ENCODE measurements around the gene FREY1. TPM values are rescaled to one million over a fixed set of nuclear protein-coding genes. Genes with fewer than 3 reads are reported as not detected.

The FREY1 gene
- total and polyA plus RNA-seq, 8 donors = 0.33 to 9.9 (median 3.6) TPM; not detected in 4

DNA sequence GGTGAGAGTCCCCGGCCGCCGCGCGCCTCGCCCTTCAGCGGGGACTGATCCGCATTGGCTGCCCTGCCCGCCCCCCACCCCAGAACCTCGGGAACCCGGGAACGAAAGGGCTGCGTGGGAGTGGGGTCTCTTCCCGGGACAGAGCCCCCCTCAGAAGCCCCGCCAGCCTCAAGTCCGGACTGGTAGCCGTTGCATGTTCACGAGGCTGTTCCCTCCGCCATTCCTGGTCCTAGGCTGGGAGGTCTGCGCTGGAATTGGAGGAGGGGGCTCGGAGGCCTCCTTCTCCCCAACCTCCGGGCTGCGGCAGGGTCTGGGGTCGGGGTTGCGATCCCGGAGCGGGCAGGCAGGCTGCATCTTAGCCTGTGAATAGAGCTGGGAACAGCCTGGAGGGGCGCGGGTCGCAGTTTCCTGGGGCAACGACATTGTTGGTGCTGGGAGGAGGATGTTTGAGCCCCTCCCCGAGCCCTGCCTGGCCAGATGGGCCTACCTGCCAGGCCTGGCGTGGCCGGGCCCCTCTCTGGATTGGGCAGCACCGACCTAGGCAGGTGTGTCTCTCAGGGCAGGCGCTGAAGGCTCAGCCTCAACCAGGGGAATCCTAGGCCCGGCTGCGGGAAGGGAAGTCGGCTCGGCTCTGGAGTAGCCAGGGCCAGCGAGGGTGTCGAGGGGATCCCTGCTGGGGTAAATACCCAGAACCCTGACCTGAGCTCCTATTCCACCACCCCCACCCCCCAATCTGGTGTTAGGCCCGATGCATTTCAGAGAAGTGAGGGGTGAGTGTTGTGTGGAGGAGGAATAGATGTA is 20.9 kb downstream of the FREY1 start:
- no peaks in the 10 kb centered on the region for H3K9me3 ChIP-seq
- WGBS, 5 donors = 14 to 27% (median 18%) methylated on average over 13 to 43 of the region's 43 CpGs
- peak in 1 of 2 donors; percentile 41 for DNase-seq

GRCh38 chr11:45885274-45885920 is 21.7 kb downstream of the FREY1 start, which contains the start of gene MAPK8IP1:
Gene MAPK8IP1 (plus strand): TSS chr11:45885651. CDS start chr11:45885821, 170 bp downstream.
- Histone ChIP-seq H3K4me1 (peaks cover 8 to 35% (median 12%) of the 10 kb centered on the region in 4 donors), H3K27ac (peak within 1 kb of the TSS in 1 of 5 donors; percentile 42), H3K36me3 (peaks cover 22 to 33% (median 25%) of the 10 kb centered on the region in 4 donors), H3K4me3 (peak within 1 kb of the TSS; percentile 49 to 65 (median 60)), H3K9me3 (no peaks in the 10 kb centered on the region), H3K27me3 (peaks cover 0 to 10% (median 0%) of the 10 kb centered on the region in 3 donors)
- TF ChIP-seq EP300 (IDR thresholded peaks at IDR 0.05) = no peak
- peak in 1 of 3 donors; percentile 16 for TF ChIP-seq POLR2AphosphoS5 (IDR thresholded peaks at IDR 0.05)
- WGBS, 5 donors = 1 to 4% (median 2%) methylated on average over 23 to 73 of the region's 73 CpGs
- intact Hi-C loops (cut with DNase I; ENCODE audit: low total_unique reads) = no loop called here
- peak; percentile 62 to 84 for DNase-seq

More for the DNA sequence above, 20.9 kb downstream of the FREY1 start:
- peaks cover 8 to 28% (median 12%) of the 10 kb centered on the region in 4 donors for H3K4me1 ChIP-seq
- peak overlapping the region in 1 of 5 donors; percentile 42 for H3K27ac ChIP-seq
- intact Hi-C loops (cut with DNase I; ENCODE audit: low total_unique reads) = no loop called here
- TF ChIP-seq POLR2A (IDR thresholded peaks at IDR 0.05) = no peak
- TF ChIP-seq EP300 (IDR thresholded peaks at IDR 0.05) = no peak
- TF ChIP-seq CTCF (IDR thresholded peaks at IDR 0.05) = no peak
- no peak for TF ChIP-seq POLR2AphosphoS5 (IDR thresholded peaks at IDR 0.05)
- peaks cover 0 to 10% (median 0%) of the 10 kb centered on the region in 3 donors for H3K27me3 ChIP-seq
- peaks cover 14 to 26% (median 18%) of the 10 kb centered on the region in 4 donors for H3K36me3 ChIP-seq
- peak overlapping the region; percentile 49 to 65 (median 60) for H3K4me3 ChIP-seq

DNA sequence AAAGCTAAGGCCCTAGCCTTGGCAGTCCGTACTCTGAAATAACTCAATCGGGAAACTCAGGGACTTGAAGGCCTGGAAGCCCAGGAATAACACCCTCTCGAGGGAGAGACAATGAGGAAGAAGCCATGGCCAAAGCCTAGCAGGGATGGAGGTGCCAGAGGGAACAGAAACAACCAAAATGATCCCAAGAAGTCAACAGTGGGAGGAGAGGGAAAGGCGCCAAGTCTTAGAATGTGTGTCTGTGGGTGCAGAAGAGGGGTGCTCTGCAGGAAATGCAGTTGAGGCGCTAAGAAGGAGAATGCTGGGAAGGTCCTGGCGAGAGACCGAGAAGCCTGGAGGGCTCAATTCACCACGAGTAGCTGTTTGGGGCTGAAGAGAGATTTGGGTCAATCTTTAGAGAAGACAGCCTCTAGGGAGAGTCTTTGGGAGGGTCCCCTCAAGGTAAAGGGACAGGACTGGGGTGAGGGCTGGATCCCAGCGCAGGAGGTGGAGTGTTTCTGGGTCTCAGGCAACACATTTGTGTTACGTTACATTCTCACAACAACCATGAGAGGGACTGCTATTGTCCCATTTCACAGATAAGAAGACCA is 22.4 kb downstream of the FREY1 start:
- 80 to 88% (median 88%) methylated on average over 10 of the region's 10 CpGs for WGBS, 5 donors
- Histone ChIP-seq H3K36me3 (peaks cover 28 to 40% (median 32%) of the 10 kb centered on the region in 4 donors), H3K27me3 (peaks cover 0 to 10% (median 0%) of the 10 kb centered on the region in 3 donors), H3K4me3 (peak overlapping the region in 1 of 4 donors; percentile 61), H3K27ac (no peak overlapping the region), H3K4me1 (peaks cover 8 to 37% (median 12%) of the 10 kb centered on the region in 4 donors), H3K9me3 (no peaks in the 10 kb centered on the region)
- intact Hi-C loops (cut with DNase I; ENCODE audit: low total_unique reads) = no loop called here
- no peak for DNase-seq
- TF ChIP-seq POLR2AphosphoS5 (IDR thresholded peaks at IDR 0.05) = no peak
- TF ChIP-seq CTCF (IDR thresholded peaks at IDR 0.05) = no peak
- TF ChIP-seq EP300 (IDR thresholded peaks at IDR 0.05) = no peak
- TF ChIP-seq POLR2A (IDR thresholded peaks at IDR 0.05) = no peak

DNA sequence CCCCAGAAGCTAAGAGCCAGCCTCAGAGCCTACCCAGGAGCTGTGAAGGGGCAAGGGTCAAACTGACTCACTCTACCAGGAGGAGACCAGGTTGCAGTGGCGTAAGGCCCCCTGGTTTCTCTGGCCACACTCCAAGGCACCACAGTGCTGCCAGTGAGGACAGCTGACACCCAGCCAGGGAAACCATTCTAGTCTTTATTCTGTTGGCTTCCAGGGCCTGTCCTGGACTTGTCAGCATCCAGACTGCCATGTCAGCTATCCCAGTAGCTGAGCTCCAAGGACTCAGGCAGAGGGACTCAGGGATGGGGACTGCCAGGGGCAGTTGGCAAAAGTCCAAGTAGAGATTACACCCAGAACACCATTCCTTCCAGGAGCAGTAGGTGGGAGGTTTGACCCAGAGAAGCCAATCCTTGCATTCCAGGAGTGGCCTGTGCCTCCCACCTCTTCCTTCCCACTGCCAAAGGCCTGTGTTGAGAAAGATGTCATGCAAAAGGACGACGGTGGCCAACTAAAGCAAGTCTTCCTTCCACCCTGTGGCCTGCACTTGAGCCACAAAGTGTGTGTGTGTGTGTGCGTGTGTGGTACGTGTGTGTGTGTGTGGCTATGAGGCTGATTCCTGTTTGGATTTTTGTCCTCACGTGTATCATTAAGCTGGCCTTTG is 25.2 kb downstream of the FREY1 start:
- intact Hi-C loops (cut with DNase I; ENCODE audit: low total_unique reads) = no loop called here
- DNase-seq = no peak
- TF ChIP-seq POLR2AphosphoS5 (IDR thresholded peaks at IDR 0.05) (no peak), POLR2A (IDR thresholded peaks at IDR 0.05) (no peak)
- Histone ChIP-seq H3K36me3 (peaks cover 46 to 68% (median 60%) of the 10 kb centered on the region in 4 donors), H3K27me3 (peaks cover 0 to 10% (median 0%) of the 10 kb centered on the region in 3 donors), H3K9me3 (no peaks in the 10 kb centered on the region), H3K4me1 (peaks cover 8 to 37% (median 12%) of the 10 kb centered on the region in 4 donors), H3K27ac (peak overlapping the region in 1 of 5 donors; percentile 62), H3K4me3 (no peak overlapping the region)
- WGBS, 5 donors = 70 to 87% (median 84%) methylated on average over 6 of the region's 6 CpGs

All from stomach (tissue), 9 donors.